Endothelial cell of umbilical vein (primary cell): Measurements from ENCODE around the gene ERVK3-1. TPM values are rescaled to one million over a fixed set of nuclear protein-coding genes. Genes with fewer than 3 reads are reported as not detected.

Source experiments
- BruUV-seq: library from RNA; stranded (reverse); fragments of 400-500 nt; replicated peaks from 2 replicates; lab custom pipeline; 2021; lab: Mats Ljungman, UMichigan
- CTCF ChIA-PET: fragments of 300-600, 350-600 bp; sonication (Branson Sonifier 250); formaldehyde crosslinking; loops from one replicate; lab custom pipeline; 2021; ENCODE audit warnings: antibody characterized with exemption, inconsistent platforms; lab: Charles Lee
- POLR2A ChIA-PET: fragments of 300-600, 350-600 bp; sonication (Branson Sonifier 250); formaldehyde crosslinking; loops from one replicate; lab custom pipeline; 2021; ENCODE audit warnings: antibody characterized with exemption, inconsistent platforms; lab: Charles Lee
- DNase-seq: peaks from one replicate; pipeline ENCODE4 v3.0.0-alpha.2; 2011; ENCODE audit warnings: low read depth, low spot score
- FAIRE-seq: peaks from 2 replicates; lab custom pipeline; 2011; peaks lifted over from hg19 to GRCh38; lab: Jason Lieb, UNC
- H2AFZ ChIP-seq: 2 replicates; pipeline ENCODE4 v1.6.0; 2012; ENCODE audit warnings: low read depth, low read length, control low read depth, inconsistent platforms
- H3K27ac ChIP-seq: 2 replicates; pipeline ENCODE4 v1.5.1; 2011; ENCODE audit warnings: low read depth, mild to moderate bottlenecking, control low read depth, low read length, moderate library complexity; ENCODE audit not compliant: insufficient read depth
- H3K27me3 ChIP-seq, 2 experiments: 2 replicates each; pipeline versions ENCODE4 v1.6.0 to v1.6.1; 2011; ENCODE audit warnings: low read length in 2 of 2, mixed read lengths in 1 of 2; ENCODE audit not compliant: control insufficient read depth in 2 of 2, insufficient read depth in 2 of 2
- H3K36me3 ChIP-seq, 2 experiments: 2 replicates in 1 of 2; 3 replicates in 1 of 2; pipeline ENCODE4 v1.5.1; 2011; ENCODE audit warnings: low read length in 2 of 2, mild to moderate bottlenecking in 1 of 2, moderate library complexity in 1 of 2; ENCODE audit not compliant: control insufficient read depth in 2 of 2, insufficient read depth in 2 of 2; ENCODE audit errors: extremely low read depth in 1 of 2
- H3K4me1 ChIP-seq: 3 replicates; pipeline ENCODE4 v1.5.1; 2011; ENCODE audit warnings: mild to moderate bottlenecking, low read length; ENCODE audit not compliant: control insufficient read depth, insufficient read depth; ENCODE audit errors: extremely low read depth
- H3K4me2 ChIP-seq: 2 replicates; pipeline ENCODE4 v1.6.1; 2011; ENCODE audit warnings: low read length, control low read depth, mixed read lengths; ENCODE audit not compliant: insufficient read depth
- H3K4me3 ChIP-seq, 3 experiments: fragments of 200-600 bp in 1 of 3; sonication (generic), shearing (Covaris generic) in 1 of 3; replicated peaks in 1 of 3; 2 replicates each; pipeline ENCODE4 v1.5.1; 2011 to 2016; ENCODE audit warnings: control low read depth in 3 of 3, low read length in 3 of 3, mild to moderate bottlenecking in 2 of 3, inconsistent platforms in 1 of 3, low read depth in 1 of 3, moderate library complexity in 1 of 3; ENCODE audit not compliant: insufficient read depth in 1 of 3
- H3K79me2 ChIP-seq: 2 replicates; pipeline ENCODE4 v1.6.0; 2012; ENCODE audit warnings: low read length, inconsistent platforms; ENCODE audit not compliant: control insufficient read depth, insufficient read depth
- H3K9ac ChIP-seq: replicated peaks from 2 replicates; pipeline ENCODE3; 2011; ENCODE audit warnings: low read length, control low read depth; ENCODE audit not compliant: insufficient read depth; ENCODE audit errors: extremely low read depth
- H3K9me1 ChIP-seq: replicated peaks from 3 replicates; pipeline ENCODE4 v1.6.0; 2011; ENCODE audit warnings: mild to moderate bottlenecking, low read length; ENCODE audit not compliant: control insufficient read depth, insufficient read depth; ENCODE audit errors: extremely low read depth
- H3K9me3 ChIP-seq: replicated peaks from 2 replicates; pipeline ENCODE4 v1.5.1; 2012; ENCODE audit warnings: low read length, inconsistent platforms; ENCODE audit not compliant: control insufficient read depth, insufficient read depth
- H4K20me1 ChIP-seq: replicated peaks from 2 replicates; pipeline ENCODE3; 2011; ENCODE audit warnings: mild to moderate bottlenecking, low read length; ENCODE audit not compliant: control insufficient read depth, insufficient read depth; ENCODE audit errors: extremely low read depth
- CTCF ChIP-seq, 2 donors: IDR thresholded peaks; 1 replicate in 1 of 2; 2 replicates in 1 of 2; pipeline ENCODE4 v1.5.1; 2011; ENCODE audit warnings: low read length in 2 of 2, mild to moderate bottlenecking in 2 of 2, moderate library complexity in 2 of 2, control low read depth in 1 of 2, inconsistent platforms in 1 of 2, low read depth in 1 of 2; ENCODE audit not compliant: insufficient read depth in 1 of 2; ENCODE audit errors: extremely low read depth in 1 of 2
- EZH2 ChIP-seq: IDR thresholded peaks from 2 replicates; pipeline ENCODE4 v1.6.1; 2012; ENCODE audit warnings: borderline replicate concordance, low read depth, mild to moderate bottlenecking, moderate library complexity, low read length, inconsistent platforms; ENCODE audit not compliant: severe bottlenecking
- GATA2 ChIP-seq: IDR thresholded peaks from 2 replicates; pipeline ENCODE4 v1.7.0; 2011; ENCODE audit warnings: low read depth, mild to moderate bottlenecking, moderate library complexity, mixed read lengths, low read length; ENCODE audit not compliant: insufficient read length, insufficient read depth
- JUN ChIP-seq: IDR thresholded peaks from 2 replicates; pipeline ENCODE4 v1.6.1; 2011; ENCODE audit warnings: borderline replicate concordance, low read depth; ENCODE audit not compliant: insufficient read length, insufficient read depth
- MYC ChIP-seq: IDR thresholded peaks from one replicate; pipeline ENCODE4 v1.6.1; 2011; ENCODE audit warnings: mild to moderate bottlenecking, low read depth, low read length
- POLR2A ChIP-seq: IDR thresholded peaks from 2 replicates; pipeline ENCODE4 v1.6.1; 2012; ENCODE audit warnings: low read depth, mild to moderate bottlenecking, control low read depth, low read length
- dilution Hi-C: fragments of 300-500 bp; cut with MboI; formaldehyde crosslinking; loops from one replicate; pipeline ENCODE4 v1.15.0; 2019; ENCODE audit warnings: low sequenced_read_pairs; ENCODE audit not compliant: extremely low pct_ligation_motif_present
- intact Hi-C: fragments of 100-400 bp; cut with micrococcal nuclease; formaldehyde crosslinking; loops from one replicate; pipeline ENCODE4 v1.10.0; 2022
- polyA plus RNA-seq, 4 experiments: library from polyadenylated mRNA; depleted of rRNA in 3 of 4; stranded (reverse) in 3 of 4; unstranded in 1 of 4; fragments of >200 nt; gene quantifications; 2 replicates each; pipeline versions ENCODE4 v1.2.1 to v1.2.3, GENCODE V29; 2011 to 2012; ENCODE audit warnings: missing spikeins in 1 of 4
- total RNA-seq: library from RNA; stranded (reverse); gene quantifications from 2 replicates; pipeline ENCODE4 v1.2.3, GENCODE V29; 2021

ERVK3-1 gene
- total and polyA plus RNA-seq, 2 donors (not counting 3 experiments of a cell fraction or from before 2014, with no cell fraction given): 25.8 to 29.3 TPM

- CTCF ChIA-PET: no interaction called here
- no peaks in the 10 kb centered on the region for H3K79me2 ChIP-seq
- no peaks in the 10 kb centered on the region for H3K4me1 ChIP-seq
- no peak overlapping the region for H3K27ac ChIP-seq
- DNase-seq: no peak
- POLR2A ChIA-PET: no interaction called here
- peaks cover 0 to 22% of the 10 kb centered on the region in 2 experiments for H3K36me3 ChIP-seq
- no peaks in the 10 kb centered on the region for H3K27me3 ChIP-seq
- no peak for FAIRE-seq
- H2AFZ ChIP-seq: no peak overlapping the region
- intact Hi-C loops: no loop called here
- H3K9me3 ChIP-seq: peaks cover 2% of the 10 kb centered on the region
- no peak overlapping the region for H3K4me3 ChIP-seq
- H3K4me2 ChIP-seq: no peak overlapping the region
- no peaks in the 10 kb centered on the region for H4K20me1 ChIP-seq
- no TSS peak for BruUV-seq
- dilution Hi-C loops: no loop called here
- TF ChIP-seq GATA2: no peak
- no peak for TF ChIP-seq JUN
- TF ChIP-seq CTCF (IDR thresholded peaks at IDR 0.05; ENCODE audit: extremely low read depth in 1 of 2, insufficient read depth in 1 of 2, low read depth in 1 of 2, low read length in 2 of 2): no peak
- no peak for TF ChIP-seq EZH2
- TF ChIP-seq POLR2A: no peak
- H3K9ac ChIP-seq: no peak overlapping the region
- H3K9me1 ChIP-seq: no peaks in the 10 kb centered on the region
Measured at GRCh38 chr19:58334691-58335249, 29.6 kb downstream of the ERVK3-1 start.

GRCh38 chr19:58335630-58336029 lies 30.5 kb downstream of the ERVK3-1 start:
- Histone ChIP-seq H3K4me2 (no peak overlapping the region), H3K79me2 (no peaks in the 10 kb centered on the region), H3K9me3 (peaks cover 2% of the 10 kb centered on the region), H3K36me3 (peaks cover 0 to 22% of the 10 kb centered on the region in 2 experiments), H2AFZ (no peak overlapping the region), H3K9me1 (no peaks in the 10 kb centered on the region), H3K9ac (no peak overlapping the region), H3K27ac (no peak overlapping the region), H3K27me3 (no peaks in the 10 kb centered on the region), H3K4me1 (no peaks in the 10 kb centered on the region), H3K4me3 (no peak overlapping the region), H4K20me1 (no peaks in the 10 kb centered on the region)
- dilution Hi-C loops (no loop called here), intact Hi-C loops (no loop called here)
- BruUV-seq: no TSS peak
- DNase-seq (no peak), FAIRE-seq (no peak)
- no peak for TF ChIP-seq MYC
- CTCF ChIA-PET: no interaction called here
- POLR2A ChIA-PET: no interaction called here
